Ascending aorta (tissue), 2 donors: ENCODE measurements around the gene PCED1B. TPM values are rescaled to one million over a fixed set of nuclear protein-coding genes. Genes with fewer than 3 reads are reported as not detected.

Experiments
- DNase-seq, 2 donors: peaks; one replicate each; pipeline ENCODE4 v3.0.0-alpha.2; 2019; ENCODE audit warnings: low spot score in 2 of 2
- H3K27ac ChIP-seq, 2 donors: fragments of 200-600 bp; sonication (generic); one replicate each; pipeline ENCODE4 v1.5.1; 2016 to 2017; ENCODE audit warnings: mild to moderate bottlenecking in 1 of 2
- H3K27me3 ChIP-seq: fragments of 200-600 bp; sonication (generic); one replicate; pipeline ENCODE4 v1.5.1; 2017
- H3K36me3 ChIP-seq, 2 donors: fragments of 200-600 bp; sonication (generic); one replicate each; pipeline ENCODE4 v1.5.1; 2016
- H3K4me1 ChIP-seq, 2 donors: fragments of 200-600 bp; sonication (generic); one replicate each; pipeline ENCODE4 v1.5.1; 2016 to 2017; ENCODE audit warnings: mild to moderate bottlenecking in 1 of 2
- H3K4me3 ChIP-seq, 2 donors: fragments of 200-600 bp; sonication (generic); one replicate each; pipeline ENCODE4 v1.5.1; 2016 to 2017; ENCODE audit warnings: mild to moderate bottlenecking in 1 of 2
- H3K9me3 ChIP-seq, 2 donors: fragments of 200-600 bp; sonication (generic); one replicate each; pipeline ENCODE4 v1.5.1; 2016
- CTCF ChIP-seq, 3 experiments: fragments of 200-600 bp in 2 of 3; fragments of 450-650 bp in 1 of 3; sonication (generic) in 2 of 3; IDR thresholded peaks; one replicate each; pipeline ENCODE4 v1.5.1; 2016 to 2019; ENCODE audit warnings: antibody characterized with exemption in 3 of 3, mild to moderate bottlenecking in 1 of 3, moderate library complexity in 1 of 3
- intact Hi-C: fragments of 100-400 bp; cut with DNase I; formaldehyde crosslinking; loops from one replicate; pipeline ENCODE4 v1.15.1; 2023
- total RNA-seq: library from RNA; depleted of rRNA; stranded (reverse); fragments of >200 nt; gene quantifications from one replicate; pipeline ENCODE4 v1.1.0, GENCODE V29; 2016

Gene PCED1B
- total RNA-seq, 1 donor from 2014 or later = 1.5 TPM

DNA sequence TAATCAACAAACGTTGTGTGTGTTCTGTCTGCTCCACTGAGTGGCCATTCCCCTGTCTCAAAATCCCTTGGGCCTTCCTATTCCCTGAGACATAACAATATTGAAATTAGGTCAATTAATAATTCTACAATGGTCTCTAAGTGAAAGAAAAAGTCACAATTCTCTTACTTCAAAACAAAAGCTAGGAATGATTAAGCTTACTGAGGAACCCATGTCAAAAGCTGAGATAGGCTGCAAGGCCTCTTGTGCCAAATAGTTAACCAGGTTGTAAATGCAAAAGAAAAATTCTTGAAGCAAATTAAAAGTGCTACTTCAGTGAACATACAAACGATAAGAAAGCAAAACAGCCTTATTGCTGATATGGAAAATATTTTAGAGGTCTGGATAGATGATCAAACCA lies 65.3 kb downstream of the PCED1B start:
- H3K4me1 ChIP-seq = no peaks in the 10 kb centered on the region
- no peak overlapping the region for H3K4me3 ChIP-seq
- H3K27me3 ChIP-seq = no peaks in the 10 kb centered on the region
- H3K9me3 ChIP-seq = no peaks in the 10 kb centered on the region
- intact Hi-C loops = no loop called here
- no peaks in the 10 kb centered on the region for H3K36me3 ChIP-seq
- no peak for TF ChIP-seq CTCF (IDR thresholded peaks at IDR 0.05)
- no peak for DNase-seq
- no peak overlapping the region for H3K27ac ChIP-seq

DNA sequence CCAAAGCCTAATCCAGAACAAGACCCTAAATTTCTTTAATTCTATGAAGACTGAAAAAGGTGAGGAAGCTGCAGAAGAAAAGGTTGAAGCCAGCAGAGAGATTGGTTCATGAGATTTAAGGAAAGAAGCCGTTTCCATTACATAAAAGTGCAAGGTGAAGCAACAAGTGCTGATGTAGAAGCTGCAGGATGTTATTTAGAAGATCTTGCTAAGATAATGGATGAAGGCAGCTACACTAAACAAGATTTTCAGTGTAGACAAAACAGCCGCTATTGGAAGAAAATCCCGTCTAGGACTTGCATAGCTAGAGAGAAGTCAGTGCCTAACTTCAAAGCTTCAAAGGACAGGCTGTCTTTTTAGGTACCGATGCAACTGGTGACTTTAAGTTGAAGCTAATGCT lies 65.8 kb downstream of the PCED1B start:
- no peak for DNase-seq
- TF ChIP-seq CTCF (IDR thresholded peaks at IDR 0.05) = no peak
- no peaks in the 10 kb centered on the region for H3K36me3 ChIP-seq
- H3K9me3 ChIP-seq = no peaks in the 10 kb centered on the region
- H3K27me3 ChIP-seq = no peaks in the 10 kb centered on the region
- no peak overlapping the region for H3K27ac ChIP-seq
- H3K4me3 ChIP-seq = no peak overlapping the region
- intact Hi-C loops = no loop called here
- H3K4me1 ChIP-seq = no peaks in the 10 kb centered on the region

DNA sequence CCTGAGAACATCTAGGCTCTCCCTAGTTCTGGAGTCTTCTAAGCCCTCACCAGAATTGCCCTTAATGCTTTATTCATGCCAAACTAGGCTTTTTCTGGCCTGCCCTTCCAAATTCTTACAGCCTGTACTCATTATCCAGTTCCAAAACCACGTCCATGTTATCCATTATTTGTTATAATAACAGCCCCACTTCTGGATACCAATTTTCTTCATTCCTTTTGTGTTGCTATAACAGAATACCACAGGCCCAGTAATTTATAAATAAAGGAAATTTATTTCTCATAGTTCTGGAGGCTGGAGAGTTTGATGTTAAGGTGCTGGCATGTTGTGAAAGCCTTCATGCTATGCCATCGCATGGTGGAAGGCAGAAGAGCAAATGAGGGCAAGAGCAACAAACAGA lies 68.3 kb downstream of the PCED1B start:
- no peaks in the 10 kb centered on the region for H3K9me3 ChIP-seq
- H3K4me3 ChIP-seq = no peak overlapping the region
- intact Hi-C loops = no loop called here
- DNase-seq = no peak
- no peaks in the 10 kb centered on the region for H3K4me1 ChIP-seq
- no peak for TF ChIP-seq CTCF (IDR thresholded peaks at IDR 0.05)
- H3K27me3 ChIP-seq = no peaks in the 10 kb centered on the region
- H3K27ac ChIP-seq = peak overlapping the region; percentile 28 to 53
- H3K36me3 ChIP-seq = no peaks in the 10 kb centered on the region

- no peaks in the 10 kb centered on the region for H3K4me1 ChIP-seq
- intact Hi-C loops = no loop called here
- no peak for TF ChIP-seq CTCF (IDR thresholded peaks at IDR 0.05)
- H3K9me3 ChIP-seq = no peaks in the 10 kb centered on the region
- H3K27ac ChIP-seq = no peak overlapping the region
- DNase-seq = no peak
- no peak overlapping the region for H3K4me3 ChIP-seq
- no peaks in the 10 kb centered on the region for H3K36me3 ChIP-seq
- no peaks in the 10 kb centered on the region for H3K27me3 ChIP-seq
Measured at GRCh38 chr12:47149146-47149545, 69.7 kb downstream of the PCED1B start.

GRCh38 chr12:47152095-47152494 lies 72.7 kb downstream of the PCED1B start:
- TF ChIP-seq CTCF (IDR thresholded peaks at IDR 0.05) = no peak
- DNase-seq = no peak
- Histone ChIP-seq H3K27me3 (no peaks in the 10 kb centered on the region), H3K4me3 (no peak overlapping the region), H3K4me1 (peaks cover 0 to 3% of the 10 kb centered on the region in 2 donors), H3K9me3 (no peaks in the 10 kb centered on the region), H3K36me3 (no peaks in the 10 kb centered on the region), H3K27ac (no peak overlapping the region)
- intact Hi-C loops = no loop called here
